GM12878 (cell line): Measurements from ENCODE around the gene JADE2. TPM values are rescaled to one million over a fixed set of nuclear protein-coding genes. Genes with fewer than 3 reads are reported as not detected.
A peak's percentile ranks its signal among the peaks of the same experiment; 100 is the strongest.

Source experiments
- ATAC-seq: fragments of 200-7000 bp; cut with Tn5 transposase; 3 replicates; pipeline ENCODE4 v1.9.1; 2020; ENCODE audit warnings: mild to moderate bottlenecking, moderate library complexity
- BruUV-seq: library from RNA; stranded (reverse); fragments of 400-500 nt; replicated peaks from 2 replicates; lab custom pipeline; 2021; lab: Mats Ljungman, UMichigan
- CTCF ChIA-PET: fragments of 300-600 bp; sonication (Branson Sonifier 250); formaldehyde crosslinking; extraction: SDS; loops from one replicate; lab custom pipeline; 2021; ENCODE audit warnings: inconsistent platforms; lab: Yijun Ruan, JAX
- POLR2A ChIA-PET: fragments of 350-600 bp; formaldehyde crosslinking; extraction: SDS; loops from one replicate; lab custom pipeline; 2021; ENCODE audit warnings: inconsistent platforms; lab: Charles Lee
- RAD21 ChIA-PET: fragments of 300-600 bp; sonication (Branson Sonifier 250); formaldehyde crosslinking; loops from one replicate; lab custom pipeline; 2023; ENCODE audit warnings: antibody characterized with exemption; ENCODE audit not compliant: unreplicated experiment; lab: Charles Lee
- SMC1A ChIA-PET: fragments of 300-600 bp; sonication (Branson Sonifier 250); formaldehyde crosslinking; loops from one replicate; lab custom pipeline; 2023; ENCODE audit not compliant: unreplicated experiment, uncharacterized antibody; lab: Charles Lee
- DNase-seq: peaks from one replicate; pipeline ENCODE4 v3.0.0-alpha.2; 2011; ENCODE audit warnings: low read depth, low spot score
- FAIRE-seq: peaks from 3 replicates; lab custom pipeline; 2011; peaks lifted over from hg19 to GRCh38; lab: Jason Lieb, UNC
- H2AFZ ChIP-seq: 2 replicates; pipeline ENCODE4 v1.6.0; 2011; ENCODE audit warnings: low read depth, low read length, control low read depth; ENCODE audit not compliant: control insufficient read depth
- H3K27ac ChIP-seq: 2 replicates; pipeline ENCODE4 v1.5.1; 2011; ENCODE audit warnings: control low read depth; ENCODE audit not compliant: control insufficient read depth, insufficient read depth
- H3K27me3 ChIP-seq, 2 experiments: replicated peaks in 1 of 2; 2 replicates each; pipeline versions ENCODE4 v1.6.0 to v1.6.1; 2011; ENCODE audit warnings: low read length in 1 of 2; ENCODE audit not compliant: control insufficient read depth in 2 of 2, insufficient read depth in 2 of 2
- H3K36me3 ChIP-seq, 2 experiments: 2 replicates each; pipeline ENCODE4 v1.5.1; 2011; ENCODE audit warnings: low read length in 1 of 2; ENCODE audit not compliant: control insufficient read depth in 2 of 2, insufficient read depth in 2 of 2
- H3K4me1 ChIP-seq: 2 replicates; pipeline ENCODE4 v1.6.1; 2011; ENCODE audit warnings: mild to moderate bottlenecking, low read length, moderate library complexity, mixed read lengths; ENCODE audit not compliant: control insufficient read depth, insufficient read depth
- H3K4me2 ChIP-seq: 2 replicates; pipeline ENCODE4 v1.6.0; 2011; ENCODE audit warnings: control low read depth; ENCODE audit not compliant: control insufficient read depth, insufficient read depth
- H3K4me3 ChIP-seq: fragments of 200-600 bp; sonication (generic); 2 replicates; pipeline ENCODE4 v1.5.1; 2016
- H3K79me2 ChIP-seq: 2 replicates; pipeline ENCODE4 v1.6.0; 2011; ENCODE audit warnings: low read length; ENCODE audit not compliant: control insufficient read depth, insufficient read depth
- H3K9ac ChIP-seq: 2 replicates; pipeline ENCODE4 v1.8.0; 2011; ENCODE audit warnings: low read length, control low read depth, mixed read lengths; ENCODE audit not compliant: control insufficient read depth, insufficient read depth
- H3K9me3 ChIP-seq: replicated peaks from 3 replicates; pipeline ENCODE4 v1.5.1; 2011; ENCODE audit warnings: mild to moderate bottlenecking, low read length; ENCODE audit not compliant: control insufficient read depth, insufficient read depth
- H4K20me1 ChIP-seq: 2 replicates; pipeline ENCODE4 v1.6.0; 2011; ENCODE audit not compliant: control insufficient read depth, insufficient read depth
- CTCF ChIP-seq, 3 experiments: IDR thresholded peaks in 2 of 3; conservative IDR thresholded peaks in 1 of 3; 2 replicates each; pipeline ENCODE4 v1.5.1; 2011; ENCODE audit warnings: low read depth in 3 of 3, low read length in 3 of 3, mild to moderate bottlenecking in 3 of 3, control low read depth in 2 of 3, moderate library complexity in 2 of 3, inconsistent platforms in 1 of 3, mixed read lengths in 1 of 3; ENCODE audit not compliant: control insufficient read depth in 2 of 3, insufficient read depth in 1 of 3; ENCODE audit errors: extremely low read depth in 1 of 3
- E2F8 ChIP-seq: fragments of 450-650 bp; IDR thresholded peaks from 2 replicates; pipeline ENCODE4 v1.6.1; 2018; ENCODE audit warnings: mild to moderate bottlenecking, low read depth, moderate library complexity; ENCODE audit not compliant: partially characterized antibody
- EZH2 ChIP-seq: IDR thresholded peaks from 2 replicates; pipeline ENCODE4 v1.6.1; 2012; ENCODE audit warnings: low read depth, mild to moderate bottlenecking, control low read depth, inconsistent platforms, low read length, borderline replicate concordance; ENCODE audit not compliant: control insufficient read depth
- FOXK2 ChIP-seq: fragments of 450-650 bp; IDR thresholded peaks from 2 replicates; pipeline ENCODE4 v1.6.1; 2017; ENCODE audit warnings: mild to moderate bottlenecking, moderate library complexity
- MTA3 ChIP-seq: IDR thresholded peaks from 2 replicates; pipeline ENCODE4 v1.6.1; 2012; ENCODE audit warnings: low read length, inconsistent platforms, borderline replicate concordance
- PML ChIP-seq: IDR thresholded peaks from 2 replicates; pipeline ENCODE4 v1.6.1; 2012; ENCODE audit warnings: low read length, inconsistent platforms
- POLR2AphosphoS5 ChIP-seq: IDR thresholded peaks from 2 replicates; pipeline ENCODE4 v1.6.1; 2011; ENCODE audit warnings: mild to moderate bottlenecking, low read length, inconsistent platforms
- RCOR1 ChIP-seq: conservative IDR thresholded peaks from 2 replicates; pipeline ENCODE4 v1.6.1; 2012; ENCODE audit warnings: low read depth, low read length, improper control_type of control experiment
- SMC3 ChIP-seq: IDR thresholded peaks from 2 replicates; pipeline ENCODE4 v1.6.1; 2011; ENCODE audit warnings: low read length, improper control_type of control experiment, borderline replicate concordance
- TCF12 ChIP-seq: IDR thresholded peaks from 2 replicates; pipeline ENCODE4 v1.6.1; 2011; ENCODE audit warnings: low read depth, mild to moderate bottlenecking, low read length
- ZBTB33 ChIP-seq: fragments of 450-650 bp; IDR thresholded peaks from 2 replicates; pipeline ENCODE4 v1.6.1; 2017; ENCODE audit warnings: mild to moderate bottlenecking
- WGBS: methylation state at CpG from one replicate; pipeline ENCODE4 v1.1.6; 2016; ENCODE audit warnings: low lambda C conversion rate; ENCODE audit not compliant: insufficient replicate concordance, insufficient coverage; ENCODE audit errors: missing lambda C conversion rate; 5-methylcytosine and 5-hydroxymethylcytosine counted together
- in situ Hi-C: fragments of 300-500 bp; cut with MboI; formaldehyde crosslinking; loops from 9 replicates; pipeline ENCODE4 v1.14.3; 2018; ENCODE audit warnings: mixed read lengths
- intact Hi-C: fragments of 100-400 bp; cut with micrococcal nuclease; formaldehyde crosslinking; loops from one replicate; pipeline ENCODE4 v1.14.2; 2022; ENCODE audit not compliant: unreplicated experiment
- polyA plus RNA-seq, 11 experiments: library from polyadenylated mRNA; depleted of rRNA in 4 of 11; unstranded in 6 of 11; stranded (reverse) in 5 of 11; fragments of >200 nt; fragmentation: Nextera tagmentation in 4 of 11; fragmentation: Illumina TruSeq in 1 of 11; extraction: Ambion mirVana in 4 of 11; extraction: Trizol in 1 of 11; gene quantifications; 1 replicate in 1 of 11; 2 replicates in 10 of 11; pipeline versions ENCODE4 v1.2.1 to v1.2.3, GENCODE V29; 2011 to 2016; ENCODE audit warnings: inconsistent platforms in 2 of 11, missing spikeins in 2 of 11, low read depth in 1 of 11
- total RNA-seq, 4 experiments: library from RNA; depleted of rRNA in 3 of 4; stranded (reverse); fragments of >200 nt in 3 of 4; fragmentation: Illumina TruSeq in 1 of 4; extraction: Trizol in 1 of 4; gene quantifications; 2 replicates each; pipeline versions ENCODE4 v1.2.1 to v1.2.3, GENCODE V29; 2013 to 2021

The JADE2 gene
- total and polyA plus RNA-seq, 10 of the 15 experiments (the other 5 are each of a cell fraction or from before 2014, with no cell fraction given), result 1.5 to 67.0 (median 22.4) TPM

GRCh38 chr5:134560698-134561097 lies 35.2 kb downstream of the JADE2 start (continued):
- no peak for TF ChIP-seq ZBTB33
- no peak for TF ChIP-seq MTA3
- no peak for TF ChIP-seq FOXK2
- no peak for TF ChIP-seq E2F8
- TF ChIP-seq SMC3, result no peak

GRCh38 chr5:134561871-134562296 lies 36.4 kb downstream of the JADE2 start:
- H4K20me1 ChIP-seq, result no peaks in the 10 kb centered on the region
- FAIRE-seq (no peak), DNase-seq (no peak), ATAC-seq (0 out of 3 replicates have a peak, but pooled peaks have one; percentile 41)
- peak; percentile 13; the same call in 1 of the 2 replicates for TF ChIP-seq SMC3
- no peak for TF ChIP-seq PML
- TF ChIP-seq RCOR1, result no peak
- peak in 2 of 3 experiments; percentile 22 to 39; a peak in 3 of 6 replicates for TF ChIP-seq CTCF (IDR thresholded peaks at IDR 0.05 in 2 of 3, conservative IDR thresholded peaks at IDR 0.05 in 1 of 3; ENCODE audit: control insufficient read depth in 2 of 3, extremely low read depth in 1 of 3, insufficient read depth in 1 of 3, low read depth in 3 of 3, low read length in 3 of 3)
- no peak for TF ChIP-seq POLR2AphosphoS5
- no peak for TF ChIP-seq EZH2
- TF ChIP-seq TCF12, result no peak
- H3K9me3 ChIP-seq, result no peaks in the 10 kb centered on the region
- CTCF ChIA-PET, result interaction anchor here (0.5 to 0.6 kb wide), 2 partner anchors 70 to 200 kb away, joined by 3 read pairs; no protein-coding TSS in a partner anchor
- H3K4me2 ChIP-seq, result no peak overlapping the region
- in situ Hi-C loops (no loop called here), intact Hi-C loops (no loop called here)
- no TSS peak for BruUV-seq
- peaks cover 7% of the 10 kb centered on the region for H3K79me2 ChIP-seq
- no peaks in the 10 kb centered on the region for H3K27me3 ChIP-seq
- H3K9ac ChIP-seq, result no peak overlapping the region
- H3K36me3 ChIP-seq, result peaks cover 44 to 60% of the 10 kb centered on the region in 2 experiments
- SMC1A ChIA-PET, result no interaction called here
- POLR2A ChIA-PET, result no interaction called here
- RAD21 ChIA-PET, result no interaction called here
- H3K4me1 ChIP-seq, result peaks cover under 1% of the 10 kb centered on the region
- no peak overlapping the region for H3K27ac ChIP-seq
- H2AFZ ChIP-seq, result no peak overlapping the region
- WGBS, result 77% methylated on average over 9 of the region's 9 CpGs
- H3K4me3 ChIP-seq, result no peak overlapping the region
